GM19023 (cell line): Measurements from ENCODE around the gene PRR22.
"Not testable (repeated sequence)": the region's sequence is repeated elsewhere in the genome, so short reads cannot be mapped to it uniquely, and the experiment has no call there.

Source experiments
- ATAC-seq: cut with Tn5 transposase; IDR thresholded peaks from one replicate; pipeline ENCODE4 v1.9.1; 2021; ENCODE audit warnings: mild to moderate bottlenecking, moderate library complexity; ENCODE audit not compliant: unreplicated experiment

PRR22 gene

DNA sequence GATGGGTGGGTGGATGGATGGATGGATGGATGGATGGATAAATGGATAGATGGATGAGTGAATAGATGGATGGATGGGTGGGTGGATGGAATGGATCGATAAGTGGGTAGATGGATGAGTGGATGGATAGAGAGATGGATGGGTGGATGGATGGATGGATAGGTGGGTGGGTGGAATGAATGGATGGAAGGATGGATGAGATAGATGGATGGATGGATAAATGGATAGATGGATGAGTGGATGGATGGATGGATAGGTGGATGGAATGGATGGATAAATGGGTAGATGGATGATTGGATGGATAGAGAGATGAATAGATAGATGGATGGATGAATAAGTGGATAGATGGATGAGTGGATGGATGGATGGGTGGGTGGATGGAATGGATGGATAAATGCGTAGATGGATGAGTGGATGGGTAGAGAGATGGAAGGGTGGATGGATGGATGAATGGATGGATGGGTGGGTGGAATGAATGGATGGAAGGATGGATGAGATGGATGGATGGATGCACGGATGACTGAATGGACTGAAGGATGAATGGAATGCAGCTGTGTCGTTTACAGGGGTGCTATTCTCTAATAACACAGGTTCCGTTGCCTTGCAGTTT, 21.8 kb downstream of the PRR22 start:
- no peak for ATAC-seq

DNA sequence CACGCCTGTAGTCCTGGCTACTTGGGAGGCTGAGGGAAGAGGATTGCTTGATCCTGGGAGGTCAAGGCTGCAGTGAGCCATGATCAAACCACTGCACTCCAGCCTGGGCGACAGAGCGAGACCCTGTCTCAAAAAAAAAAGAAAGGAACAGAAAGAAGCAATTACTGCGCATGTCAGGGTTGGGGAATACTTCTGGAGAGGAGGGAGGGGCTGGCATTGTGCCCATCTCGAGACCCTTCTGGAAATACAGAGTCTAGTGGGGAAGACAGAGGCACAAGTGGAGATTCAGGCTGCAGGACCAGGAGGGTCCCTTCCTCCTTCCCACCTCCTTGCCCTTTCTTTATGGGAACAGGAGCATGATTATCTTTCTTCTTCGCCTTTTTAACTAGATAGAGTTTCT, 30.8 kb downstream of the PRR22 start:
- no peak for ATAC-seq

DNA sequence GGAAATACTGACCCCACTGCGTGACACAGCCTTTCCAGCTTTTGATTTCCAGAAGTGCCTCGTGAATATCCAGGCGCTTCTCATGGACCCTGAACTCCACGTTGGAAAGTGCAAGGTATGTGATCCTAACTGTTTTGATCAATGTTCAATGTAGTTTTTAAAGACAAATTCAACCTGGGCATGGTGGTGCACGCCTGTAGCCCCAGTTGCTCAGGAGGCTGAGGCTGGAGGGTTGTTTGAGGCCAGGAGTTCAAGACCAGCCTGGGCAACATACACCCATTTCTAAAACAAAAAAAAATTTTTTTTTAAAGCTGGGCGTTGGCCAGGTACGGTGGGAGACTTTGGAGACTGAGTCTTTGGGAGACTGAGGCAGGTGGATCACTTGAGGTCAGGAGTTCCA, 32.8 kb downstream of the PRR22 start:
- ATAC-seq, result no peak

DNA sequence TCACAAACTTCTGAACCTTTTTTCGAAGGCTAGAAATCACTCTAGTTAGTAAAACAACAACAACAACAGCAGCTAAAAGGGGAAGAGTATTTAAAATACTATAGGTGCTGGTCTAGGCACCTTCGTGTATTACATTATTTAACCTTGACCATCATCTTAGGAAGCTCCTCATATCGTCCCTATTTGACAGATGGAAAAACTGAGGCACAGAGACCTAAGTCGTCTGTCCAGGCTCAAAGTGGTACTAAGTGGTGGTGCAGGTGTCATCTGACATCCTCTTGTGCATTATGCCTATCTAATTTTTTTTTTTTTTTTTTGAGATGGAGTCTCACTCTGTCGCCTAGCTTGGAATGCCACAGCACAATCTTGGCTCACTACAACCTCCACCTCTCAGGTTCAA, 35.0 kb downstream of the PRR22 start:
- ATAC-seq, result no peak

DNA sequence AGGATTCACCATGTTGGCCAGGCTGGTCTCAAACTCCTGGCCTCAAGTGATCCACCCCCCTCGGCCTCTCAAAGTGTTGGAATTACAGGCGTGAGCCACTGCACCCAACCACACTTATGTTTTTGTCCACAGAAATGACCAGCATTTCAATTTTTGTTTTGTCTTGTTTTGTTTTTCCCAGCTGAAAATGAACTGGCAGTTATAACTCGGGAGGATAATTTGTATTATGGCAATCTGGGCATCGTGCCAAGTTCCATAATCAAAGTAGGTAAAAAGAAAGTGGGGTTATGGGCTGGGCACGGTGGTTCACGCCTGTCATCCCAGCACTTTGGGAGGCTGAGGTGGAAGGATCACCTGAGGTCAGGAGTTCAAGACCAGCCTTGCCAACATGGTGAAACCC, 35.6 kb downstream of the PRR22 start:
- ATAC-seq, result not testable (repeated sequence)

DNA sequence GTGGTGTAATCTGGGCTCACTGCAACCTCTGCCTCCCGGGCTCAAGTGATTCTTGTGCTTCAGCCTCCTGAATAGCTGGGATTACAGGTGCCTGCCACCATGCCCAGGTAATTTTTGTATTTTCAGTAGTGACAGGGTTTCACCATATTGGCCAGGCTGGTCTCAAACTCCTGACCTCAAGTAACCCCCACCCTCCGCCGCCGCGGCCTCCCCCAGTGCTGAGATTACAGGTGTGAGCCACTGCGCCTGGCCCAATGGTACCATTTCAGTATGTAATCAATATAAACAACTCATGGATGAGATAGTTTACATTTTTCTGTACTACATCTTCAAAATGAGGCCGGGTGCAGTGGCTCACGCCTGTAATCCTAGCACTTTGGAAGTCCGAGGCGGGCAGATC, 39.5 kb downstream of the PRR22 start:
- not testable (repeated sequence) for ATAC-seq

DNA sequence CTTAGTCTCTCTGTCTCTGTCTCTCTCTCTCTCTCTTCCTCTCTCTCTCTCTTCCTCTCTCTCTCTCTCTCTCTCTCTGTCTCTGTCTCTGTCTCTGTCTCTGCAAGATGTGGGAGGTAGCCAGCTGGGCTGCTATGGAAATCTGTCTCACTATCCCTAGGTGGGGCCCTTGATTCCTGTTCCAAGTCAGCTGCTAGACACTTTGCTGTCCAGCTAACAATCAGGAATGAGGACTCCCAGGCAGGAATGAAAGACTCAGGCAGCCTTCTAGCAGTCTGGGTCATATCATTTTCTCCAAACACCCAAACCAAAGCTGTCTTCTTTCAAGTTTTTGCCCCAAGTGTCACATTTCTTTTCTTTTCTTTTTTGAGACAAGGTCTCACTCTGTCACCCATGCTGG, 40.9 kb downstream of the PRR22 start:
- ATAC-seq, result no peak

DNA sequence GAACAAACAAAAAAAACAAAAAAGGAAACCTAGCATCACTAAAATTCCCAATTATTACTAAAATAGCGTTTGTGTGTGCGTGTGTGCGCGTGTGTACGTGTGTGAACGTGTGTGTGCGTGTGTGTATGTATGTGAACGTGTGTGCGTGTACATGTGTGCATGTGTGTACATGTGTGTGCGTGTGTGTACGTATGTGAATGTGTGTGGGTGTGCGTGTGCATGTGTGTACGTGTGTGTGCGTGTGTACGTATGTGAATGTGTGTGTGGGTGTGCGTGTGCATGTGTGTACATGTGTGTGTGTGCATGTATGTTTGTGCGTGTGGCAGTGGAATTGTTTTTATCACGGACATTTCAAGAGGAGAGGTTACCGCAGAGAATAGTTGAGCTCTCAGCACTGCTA, 42.5 kb downstream of the PRR22 start:
- no peak for ATAC-seq

DNA sequence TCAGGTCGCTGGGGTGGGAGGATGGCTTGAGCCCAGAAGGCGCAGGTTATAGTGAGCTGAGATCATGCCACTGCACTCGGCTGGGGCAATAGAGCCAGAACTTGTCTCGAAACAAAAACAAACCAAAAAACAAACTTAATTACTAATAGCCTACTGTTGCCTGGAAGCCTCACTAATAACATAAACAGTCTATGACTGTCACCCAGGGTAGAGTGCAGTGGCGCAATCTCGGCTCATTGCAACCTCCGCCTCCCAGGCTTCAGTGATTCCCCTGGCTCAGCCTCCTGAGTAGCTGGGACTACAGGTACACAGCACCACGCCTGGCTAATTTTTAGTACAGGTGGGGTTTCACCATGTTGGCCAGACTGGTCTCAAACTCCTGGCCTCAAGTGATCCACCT, 46.1 kb downstream of the PRR22 start:
- no peak for ATAC-seq

DNA sequence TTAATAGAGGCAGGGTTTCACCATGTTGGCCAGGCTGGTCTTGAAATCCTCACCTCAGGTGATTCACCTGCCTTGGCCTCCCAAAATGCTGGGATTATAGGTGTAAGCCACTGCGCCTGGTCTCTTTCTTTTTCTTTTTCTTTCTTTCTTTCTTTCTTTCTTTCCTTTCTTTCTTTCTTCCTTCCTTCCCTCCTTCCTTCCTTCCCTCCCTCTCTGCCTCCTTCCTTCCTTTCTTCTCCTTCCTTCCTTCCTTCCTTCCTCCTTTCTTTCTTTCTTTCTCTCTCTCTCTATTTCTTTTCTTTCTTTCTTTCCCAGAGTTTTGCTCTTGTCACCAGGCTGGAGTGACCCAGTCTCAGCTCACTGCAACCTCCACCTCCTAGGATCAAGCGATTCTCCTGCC, 51.4 kb downstream of the PRR22 start:
- ATAC-seq, result not testable (repeated sequence)
